Lower lobe of right lung (tissue), 2 donors: Measurements from ENCODE around the gene MIR17HG. TPM values are rescaled to one million over a fixed set of nuclear protein-coding genes. Genes with fewer than 3 reads are reported as not detected.

ENCODE experiments used
- ATAC-seq, 2 donors: fragments of 200-7000 bp; cut with Tn5 transposase; one replicate each; pipeline ENCODE4 v1.9.1; 2020 to 2022; ENCODE audit warnings: mild to moderate bottlenecking in 2 of 2, moderate library complexity in 2 of 2
- DNase-seq: peaks from one replicate; pipeline ENCODE4 v3.0.0-alpha.2; 2020
- H3K27ac ChIP-seq: fragments of 200-600 bp; one replicate; pipeline ENCODE4 v1.8.0; 2022
- H3K27me3 ChIP-seq: fragments of 200-600 bp; one replicate; pipeline ENCODE4 v1.8.0; 2022; ENCODE audit warnings: low read depth
- H3K36me3 ChIP-seq: fragments of 200-600 bp; one replicate; pipeline ENCODE4 v1.8.0; 2022; ENCODE audit warnings: mild to moderate bottlenecking
- H3K4me1 ChIP-seq: fragments of 200-600 bp; one replicate; pipeline ENCODE4 v1.8.0; 2022
- H3K4me3 ChIP-seq: fragments of 200-600 bp; one replicate; pipeline ENCODE4 v1.8.0; 2022; ENCODE audit warnings: mild to moderate bottlenecking
- H3K9me3 ChIP-seq: fragments of 200-600 bp; one replicate; pipeline ENCODE4 v1.8.0; 2022
- intact Hi-C: fragments of 100-400 bp; cut with DNase I; formaldehyde crosslinking; loops from one replicate; pipeline ENCODE4 v1.11.0; 2022
- total RNA-seq: library from RNA; stranded (reverse); fragmentation: NEBNext Ultra II Directional; extraction: Animal tissue kit (Norgen Biotek cat#: 25700); gene quantifications from one replicate; pipeline ENCODE4 v1.2.1, GENCODE V29; 2021
- TF ChIP-seq, protein P1 (sequence below): fragments of 200-600 bp; IDR thresholded peaks from one replicate; pipeline ENCODE4 v1.8.0; 2022; ENCODE audit warnings: antibody characterized with exemption, mild to moderate bottlenecking
- donor health status: DM: no; HTN: yes; CAD: no; lungs with severe emphysema.

The MIR17HG gene
- total RNA-seq, 1 donor from 2014 or later, result 6.1 TPM

GRCh38 chr13:91399189-91400062 is 51.9 kb downstream of the MIR17HG start:
- Histone ChIP-seq H3K4me3 (peak overlapping the region; percentile 64), H3K27me3 (peaks cover 40% of the 10 kb centered on the region), H3K36me3 (no peaks in the 10 kb centered on the region), H3K4me1 (peaks cover 16% of the 10 kb centered on the region), H3K9me3 (no peaks in the 10 kb centered on the region), H3K27ac (no peak overlapping the region)
- intact Hi-C loops, result no loop called here
- ATAC-seq (peak; percentile 44 to 50), DNase-seq (no peak)
- TF ChIP-seq, protein P1, sequence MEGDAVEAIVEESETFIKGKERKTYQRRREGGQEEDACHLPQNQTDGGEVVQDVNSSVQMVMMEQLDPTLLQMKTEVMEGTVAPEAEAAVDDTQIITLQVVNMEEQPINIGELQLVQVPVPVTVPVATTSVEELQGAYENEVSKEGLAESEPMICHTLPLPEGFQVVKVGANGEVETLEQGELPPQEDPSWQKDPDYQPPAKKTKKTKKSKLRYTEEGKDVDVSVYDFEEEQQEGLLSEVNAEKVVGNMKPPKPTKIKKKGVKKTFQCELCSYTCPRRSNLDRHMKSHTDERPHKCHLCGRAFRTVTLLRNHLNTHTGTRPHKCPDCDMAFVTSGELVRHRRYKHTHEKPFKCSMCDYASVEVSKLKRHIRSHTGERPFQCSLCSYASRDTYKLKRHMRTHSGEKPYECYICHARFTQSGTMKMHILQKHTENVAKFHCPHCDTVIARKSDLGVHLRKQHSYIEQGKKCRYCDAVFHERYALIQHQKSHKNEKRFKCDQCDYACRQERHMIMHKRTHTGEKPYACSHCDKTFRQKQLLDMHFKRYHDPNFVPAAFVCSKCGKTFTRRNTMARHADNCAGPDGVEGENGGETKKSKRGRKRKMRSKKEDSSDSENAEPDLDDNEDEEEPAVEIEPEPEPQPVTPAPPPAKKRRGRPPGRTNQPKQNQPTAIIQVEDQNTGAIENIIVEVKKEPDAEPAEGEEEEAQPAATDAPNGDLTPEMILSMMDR, result no peak

GRCh38 chr13:91400063-91400399 is 52.5 kb downstream of the MIR17HG start:
- TF ChIP-seq, protein P1, result no peak
- no peaks in the 10 kb centered on the region for H3K9me3 ChIP-seq
- peak overlapping the region; percentile 64 for H3K4me3 ChIP-seq
- H3K27me3 ChIP-seq, result peaks cover 37% of the 10 kb centered on the region
- DNase-seq (no peak), ATAC-seq (peak in 1 of 2 donors; percentile 5)
- H3K27ac ChIP-seq, result no peak overlapping the region
- H3K36me3 ChIP-seq, result no peaks in the 10 kb centered on the region
- intact Hi-C loops, result no loop called here
- H3K4me1 ChIP-seq, result peaks cover 16% of the 10 kb centered on the region

DNA sequence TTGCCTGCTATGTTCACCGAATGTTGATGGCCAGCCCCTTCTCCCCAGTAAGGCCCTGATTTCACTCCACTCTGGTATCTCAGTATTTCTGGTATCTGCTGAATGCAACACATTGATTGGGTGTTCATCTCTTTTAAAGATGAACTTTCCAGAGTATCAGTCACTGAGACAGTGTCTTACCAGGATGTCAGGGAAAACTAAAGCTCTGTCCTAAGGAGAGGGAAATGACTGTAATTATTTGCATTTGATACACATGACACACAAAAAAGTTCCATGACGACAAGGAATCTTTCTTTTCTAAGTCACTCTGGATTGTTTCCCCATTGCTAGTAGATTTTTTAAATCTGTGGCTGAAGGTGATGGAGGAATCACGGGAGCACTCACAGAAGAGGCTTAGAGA is 53.2 kb downstream of the MIR17HG start:
- H3K4me3 ChIP-seq, result no peak overlapping the region
- H3K9me3 ChIP-seq, result no peaks in the 10 kb centered on the region
- ATAC-seq (no peak), DNase-seq (no peak)
- intact Hi-C loops, result no loop called here
- peaks cover 16% of the 10 kb centered on the region for H3K4me1 ChIP-seq
- no peak overlapping the region for H3K27ac ChIP-seq
- H3K27me3 ChIP-seq, result peaks cover 34% of the 10 kb centered on the region
- no peaks in the 10 kb centered on the region for H3K36me3 ChIP-seq
- TF ChIP-seq, protein P1, result no peak

DNA sequence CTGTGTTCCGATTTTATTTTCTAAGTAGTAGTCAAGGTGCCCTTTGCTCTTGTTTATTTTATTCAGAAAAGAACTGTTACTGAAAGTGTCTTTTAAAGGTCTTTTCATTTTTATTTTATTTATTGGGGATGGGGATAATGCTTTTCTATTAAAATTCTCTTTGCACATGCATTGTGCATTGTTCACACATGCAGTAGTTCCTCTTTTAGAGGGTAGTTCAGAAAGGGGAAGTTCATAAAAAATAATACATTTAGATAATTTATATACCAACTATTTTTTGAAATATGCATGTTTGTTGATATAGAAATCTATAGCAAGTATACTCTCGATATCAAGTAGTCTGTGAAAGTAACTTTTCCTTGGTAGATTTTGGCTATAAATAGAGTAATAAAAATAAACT is 54.4 kb downstream of the MIR17HG start:
- TF ChIP-seq, protein P1, result no peak
- Histone ChIP-seq H3K4me1 (peaks cover 16% of the 10 kb centered on the region), H3K36me3 (no peaks in the 10 kb centered on the region), H3K9me3 (no peaks in the 10 kb centered on the region), H3K27ac (no peak overlapping the region), H3K27me3 (peaks cover 25% of the 10 kb centered on the region), H3K4me3 (no peak overlapping the region)
- ATAC-seq (no peak), DNase-seq (no peak)
- intact Hi-C loops, result no loop called here

Other genes with a start within 250 kb of the MIR17HG start
- gene GPC5, start 50.9 kb downstream of the MIR17HG start, total RNA-seq, result 8.7 TPM